HG03196 (cell line): ENCODE results near the gene SPG7.

Experiments used
- ATAC-seq: cut with Tn5 transposase; IDR thresholded peaks from one replicate; pipeline ENCODE4 v1.9.1; 2021; ENCODE audit not compliant: unreplicated experiment

Gene SPG7

DNA sequence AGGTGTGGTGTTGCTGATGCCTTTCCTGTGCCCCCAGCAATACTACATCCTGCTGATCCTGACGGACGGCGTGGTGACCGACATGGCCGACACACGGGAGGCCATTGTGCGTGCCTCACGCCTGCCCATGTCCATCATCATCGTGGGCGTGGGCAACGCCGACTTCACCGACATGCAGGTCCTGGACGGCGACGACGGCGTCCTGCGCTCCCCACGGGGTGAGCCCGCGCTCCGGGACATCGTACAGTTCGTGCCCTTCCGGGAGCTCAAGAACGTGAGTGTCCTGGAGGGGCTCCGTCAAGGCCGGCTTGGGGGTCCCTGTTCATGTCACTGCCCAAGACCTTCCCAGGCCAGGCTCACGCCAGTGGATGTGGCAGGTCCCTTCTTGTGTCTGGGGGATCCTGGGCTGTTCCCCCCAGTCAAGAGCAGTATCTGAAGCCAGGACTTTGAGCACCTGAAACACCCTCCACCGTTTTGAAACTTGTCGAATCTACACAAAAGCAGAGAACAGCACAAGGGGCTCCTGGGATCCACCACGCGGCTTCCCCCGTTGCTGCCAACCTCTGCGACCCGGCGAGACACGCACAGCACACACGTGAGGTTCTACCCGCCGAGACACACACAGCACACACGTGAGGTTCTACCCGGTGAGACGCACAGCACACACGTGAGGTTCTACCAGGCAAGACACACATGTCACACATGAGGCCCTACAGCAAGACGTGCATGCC is 87.3 kb downstream of the SPG7 start:
- ATAC-seq = no peak

DNA sequence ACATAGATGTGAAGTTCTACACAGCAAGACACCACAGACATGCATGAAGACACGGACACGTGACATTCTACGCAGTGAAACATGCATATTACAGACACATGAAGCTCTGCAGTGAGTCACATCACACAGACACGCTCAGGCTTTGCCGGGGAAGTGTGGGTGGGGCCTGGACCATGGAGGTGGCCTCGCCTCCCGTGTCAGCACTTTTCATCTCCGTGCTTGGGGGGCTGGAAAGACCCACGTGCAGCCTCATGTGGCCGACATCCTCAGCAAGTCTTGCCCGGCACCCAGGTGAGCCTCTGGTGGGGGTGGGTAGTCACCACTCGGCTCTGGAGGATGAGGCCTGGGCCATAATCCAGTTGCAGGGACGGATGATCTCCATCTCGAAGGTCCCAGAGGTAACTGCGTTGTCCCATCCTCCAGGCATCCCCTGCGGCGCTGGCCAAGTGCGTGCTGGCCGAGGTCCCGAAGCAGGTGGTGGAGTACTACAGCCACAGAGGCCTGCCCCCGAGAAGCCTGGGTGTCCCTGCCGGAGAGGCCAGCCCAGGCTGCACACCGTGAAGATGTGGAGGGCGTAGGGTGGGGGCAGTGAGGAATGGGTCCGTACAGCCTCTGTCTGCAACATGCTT is 88.0 kb downstream of the SPG7 start:
- no peak for ATAC-seq

DNA sequence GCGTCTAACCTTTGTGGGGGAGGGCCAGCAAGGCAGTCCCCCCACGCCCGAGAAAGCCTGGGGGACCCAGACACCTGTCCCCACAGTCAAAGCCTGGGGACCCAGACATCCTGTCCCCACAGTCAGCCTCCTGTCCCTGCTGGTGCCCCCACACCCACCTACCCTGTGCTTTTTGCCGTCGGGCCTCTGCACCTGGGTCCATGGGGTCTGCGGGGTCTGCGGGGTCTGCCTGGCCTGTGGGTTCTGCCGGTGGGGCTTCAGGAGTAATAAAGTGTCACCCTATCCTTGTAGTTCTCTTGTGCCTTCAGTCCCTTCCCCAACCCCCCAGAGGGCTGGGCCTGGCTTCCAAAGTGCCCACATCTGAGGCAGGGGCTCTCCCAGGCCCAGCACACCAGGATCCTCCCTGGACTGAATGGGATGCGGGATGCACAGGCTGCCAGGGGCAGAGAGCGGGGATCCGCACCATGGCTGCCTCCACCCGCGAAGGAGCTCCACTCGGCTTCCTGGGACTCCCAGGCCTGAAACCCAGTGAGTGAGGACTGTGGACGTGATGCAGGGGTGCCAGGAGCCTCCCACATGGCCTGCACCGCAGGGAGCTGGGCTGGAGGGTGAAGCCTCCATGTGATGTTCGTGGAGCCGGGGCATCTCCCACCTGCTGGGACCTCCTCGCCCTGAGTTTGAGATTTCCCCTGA is 88.9 kb downstream of the SPG7 start:
- no peak for ATAC-seq

DNA sequence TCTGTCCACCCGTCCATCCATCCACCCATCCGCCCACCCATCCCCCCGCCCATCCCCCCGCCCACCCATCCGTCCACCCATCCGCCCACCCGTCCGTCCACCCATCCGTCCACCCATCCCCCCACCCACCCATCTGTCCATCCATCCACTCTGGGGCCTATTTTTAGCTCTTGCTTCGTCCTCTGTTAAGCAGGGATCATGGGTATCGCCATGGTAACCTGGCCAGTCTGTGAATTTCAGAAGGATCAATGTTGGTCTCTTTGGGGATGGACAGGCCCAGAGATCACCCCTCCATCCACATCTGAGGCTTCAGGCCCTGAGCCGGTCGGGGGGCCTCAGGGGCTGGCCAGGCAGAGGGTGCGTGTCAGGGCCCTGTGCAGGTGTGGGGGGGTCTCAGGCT is 90.0 kb downstream of the SPG7 start:
- no peak for ATAC-seq

DNA sequence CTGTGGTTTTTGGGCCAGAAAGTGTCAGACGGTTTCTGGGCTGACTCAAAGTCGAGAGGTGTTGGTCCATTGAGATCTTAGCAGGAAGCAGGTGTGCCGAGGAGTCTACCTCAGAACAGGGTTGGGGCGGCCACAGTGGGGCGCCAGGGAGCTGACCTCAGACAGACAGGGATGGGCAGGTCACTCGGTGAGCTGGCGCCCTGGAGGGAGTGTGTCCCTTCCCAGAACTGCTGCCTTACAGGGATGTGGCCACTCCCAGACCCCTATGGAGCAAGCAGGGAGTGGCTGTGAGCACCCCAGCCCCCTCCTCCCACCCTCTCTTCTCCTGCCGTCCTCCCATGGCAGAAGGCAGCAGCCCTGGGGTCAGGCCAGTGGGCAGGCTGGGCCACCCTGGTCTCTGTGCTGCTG is 91.3 kb downstream of the SPG7 start:
- ATAC-seq = no peak

DNA sequence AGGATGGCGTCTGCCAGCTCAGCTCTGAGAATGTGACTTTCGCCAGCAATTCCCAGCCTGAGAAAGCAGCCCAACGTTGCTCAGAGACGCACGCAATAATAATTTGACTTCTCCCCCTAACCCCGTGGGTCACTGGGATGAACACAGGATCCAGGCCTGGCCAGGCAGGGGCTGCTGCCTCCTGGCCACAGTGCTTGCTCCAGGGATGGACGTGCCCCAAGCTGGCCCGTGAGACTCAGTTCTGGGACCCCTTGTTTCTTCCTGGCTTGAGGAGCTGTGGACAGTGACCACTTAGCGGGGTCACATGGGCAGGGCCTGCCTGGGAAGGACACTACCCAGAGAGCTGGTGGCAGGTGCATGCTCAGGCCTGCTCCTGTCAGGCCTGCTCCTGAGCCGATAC is 91.7 kb downstream of the SPG7 start:
- ATAC-seq = no peak

DNA sequence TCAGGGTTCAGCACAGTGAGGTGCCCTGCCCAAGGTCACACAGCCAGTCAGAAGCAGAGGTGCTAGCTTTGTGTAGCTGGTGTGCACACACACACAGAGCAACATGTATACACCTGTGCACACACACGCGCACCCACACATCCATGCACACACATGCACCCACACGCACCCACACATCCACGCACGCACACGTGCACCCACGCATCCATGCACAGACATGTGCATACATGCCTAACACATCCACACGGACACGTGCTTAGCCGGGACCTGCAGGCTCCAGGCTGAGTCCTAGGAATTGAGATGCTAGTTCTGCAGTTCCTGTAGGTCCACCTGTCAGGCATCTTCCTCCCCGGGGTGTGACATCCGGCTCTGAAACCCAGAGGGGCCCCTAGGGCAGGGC is 92.2 kb downstream of the SPG7 start:
- ATAC-seq = no peak

DNA sequence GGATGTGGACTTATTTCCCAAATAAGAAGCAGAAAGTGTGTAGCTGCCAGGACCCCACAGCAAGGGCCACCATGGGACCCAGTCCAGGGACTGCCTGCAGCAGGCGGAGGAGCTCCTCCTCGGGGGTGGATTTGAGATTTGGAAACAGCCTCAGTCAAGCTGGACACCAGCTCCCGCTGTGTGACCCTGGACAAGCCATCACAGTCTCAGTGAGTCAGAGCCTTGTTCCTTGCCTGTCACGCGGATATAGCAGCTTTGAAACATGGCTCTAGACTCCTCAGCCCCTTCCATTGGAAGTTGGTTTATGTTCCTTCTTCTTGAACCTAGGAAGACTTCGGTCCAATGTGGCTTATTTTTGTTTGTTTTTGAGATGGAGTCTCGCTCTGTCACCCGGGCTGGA is 92.8 kb downstream of the SPG7 start:
- ATAC-seq = no peak

DNA sequence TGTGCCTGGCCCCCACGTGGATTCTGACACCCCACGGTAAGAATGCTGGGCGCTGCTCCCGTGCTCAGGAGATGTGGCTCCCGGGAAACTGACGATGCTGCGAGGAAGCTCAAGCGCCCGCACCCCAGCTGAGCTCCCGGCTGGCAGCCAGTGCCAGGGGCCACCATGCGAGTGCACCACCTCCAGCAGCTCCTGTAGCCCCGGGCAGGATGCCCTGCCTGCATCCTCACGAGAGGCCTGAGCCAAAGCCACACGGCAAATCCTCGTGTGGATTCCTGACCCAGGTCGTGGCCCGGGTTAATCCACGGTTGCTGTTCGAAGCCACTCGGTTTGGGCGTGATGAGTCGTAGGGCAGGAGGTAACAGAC is 93.7 kb downstream of the SPG7 start:
- no peak for ATAC-seq

DNA sequence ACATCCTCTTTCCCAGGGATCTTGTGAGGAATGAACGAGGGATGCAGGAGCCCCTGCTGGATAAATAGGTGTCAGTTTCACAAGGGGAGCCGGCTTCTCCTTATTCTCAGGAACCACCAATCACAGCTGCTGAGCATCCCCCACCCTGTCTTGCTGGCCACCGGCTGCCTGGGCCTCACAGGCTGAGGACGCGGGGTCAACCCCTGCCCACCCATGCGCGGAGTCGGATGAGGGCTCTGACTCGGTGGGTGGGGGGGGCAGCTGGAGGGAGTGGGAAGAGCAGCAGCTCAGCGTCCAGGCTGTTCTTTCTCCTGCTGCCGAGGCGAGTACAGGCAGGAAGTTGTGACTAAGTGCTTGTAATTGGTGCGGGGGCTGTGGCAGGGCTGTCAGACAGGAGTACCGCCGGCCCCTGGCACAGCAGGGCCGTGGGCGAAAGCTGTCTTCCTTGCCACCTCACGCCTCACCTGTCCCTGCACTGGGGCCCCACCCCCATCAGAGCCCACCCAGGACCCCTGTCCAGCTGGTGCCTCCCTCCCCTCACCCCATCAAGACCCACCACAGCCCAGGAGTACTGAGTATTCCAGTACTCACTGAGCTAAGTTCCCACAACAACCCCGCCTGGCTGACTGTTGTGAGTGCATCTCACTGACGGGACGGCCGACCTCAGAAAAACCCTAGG is 94.2 kb downstream of the SPG7 start:
- no peak for ATAC-seq

DNA sequence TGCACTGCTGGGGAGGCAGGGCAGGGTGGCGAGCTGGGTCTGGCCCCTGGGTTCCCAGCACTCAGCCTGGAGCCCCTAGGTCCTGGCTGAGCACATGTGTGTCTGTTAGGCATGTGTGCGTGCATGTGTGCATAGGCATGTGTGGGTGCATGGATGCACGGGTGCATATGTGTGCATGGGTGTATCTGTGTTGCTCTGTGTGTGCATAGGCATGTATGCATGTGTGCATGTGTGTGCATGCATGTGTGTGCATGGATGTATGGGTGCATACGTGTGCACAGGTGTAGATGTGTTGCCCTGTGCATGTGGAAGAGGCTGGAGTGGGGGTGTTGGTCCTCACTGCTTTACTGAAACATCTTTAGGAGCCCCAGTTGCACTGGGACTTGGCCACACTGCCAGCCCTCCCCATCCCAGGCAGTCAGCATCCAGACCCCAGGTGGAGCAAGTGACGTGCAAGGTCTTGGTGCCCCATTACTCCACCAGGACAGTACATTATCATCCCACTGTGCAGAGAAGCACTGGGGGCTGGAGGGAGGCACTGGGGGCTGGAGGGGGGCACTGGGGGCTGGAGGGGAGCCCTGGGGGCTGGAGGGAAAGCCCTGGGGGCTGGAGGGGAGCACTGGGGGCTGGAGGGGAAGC is 94.9 kb downstream of the SPG7 start:
- no peak for ATAC-seq

DNA sequence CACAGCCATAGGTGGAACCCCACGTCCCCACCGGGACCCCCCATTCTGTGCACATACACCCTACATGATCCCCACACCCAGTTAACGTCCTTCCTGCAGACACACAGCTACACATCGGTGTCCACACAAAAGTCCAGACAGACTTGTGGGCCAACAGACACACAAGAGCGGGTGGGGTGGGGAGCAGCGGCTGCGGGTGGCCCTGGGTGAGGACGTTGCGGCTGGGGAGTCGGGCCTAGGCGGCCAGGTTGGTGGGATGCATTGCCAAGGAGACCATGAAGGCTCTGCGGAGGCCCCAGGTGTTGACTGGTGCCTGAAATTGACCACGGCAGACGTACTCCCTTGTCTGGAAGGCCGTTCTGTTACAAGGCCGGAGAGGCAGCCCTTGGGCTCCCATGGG is 96.6 kb downstream of the SPG7 start:
- no peak for ATAC-seq

DNA sequence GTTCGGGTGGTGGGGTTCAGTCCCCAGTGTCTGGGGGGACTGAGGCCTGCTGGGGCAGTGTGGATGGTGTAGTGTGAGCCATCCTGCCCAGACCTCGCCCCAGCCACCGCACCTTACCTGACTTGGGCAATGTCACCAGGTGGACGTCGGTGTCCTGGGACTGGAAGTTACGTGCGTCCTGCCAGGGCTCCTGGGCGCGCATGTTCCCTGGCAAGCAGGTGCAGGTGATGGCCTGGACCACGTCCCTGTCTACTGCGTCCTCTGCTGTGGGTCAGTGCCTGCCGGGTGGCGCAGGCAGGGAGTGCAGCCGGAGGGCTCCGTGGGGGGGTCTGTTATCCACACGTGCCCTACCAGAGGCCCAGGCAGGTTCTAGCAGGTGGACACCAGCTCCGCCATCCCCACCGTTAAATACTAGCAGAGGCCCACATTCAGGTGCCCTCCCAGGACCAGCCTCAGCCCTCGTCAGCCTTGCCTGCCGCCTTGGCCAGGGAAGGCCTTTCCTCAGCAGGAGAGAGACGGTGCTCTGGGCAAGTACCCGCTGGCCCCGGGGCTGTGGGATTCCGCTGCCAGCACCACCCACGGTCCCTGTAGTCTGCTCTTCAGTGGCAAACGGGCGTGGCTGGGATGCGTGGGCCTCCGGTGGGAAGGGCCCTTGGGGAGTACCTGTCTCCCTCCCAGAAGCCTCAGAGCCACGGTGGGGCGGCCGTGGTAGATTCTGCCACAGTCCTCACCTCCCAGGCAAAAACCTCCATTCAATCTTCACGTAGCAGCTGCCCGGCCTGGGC is 97.2 kb downstream of the SPG7 start:
- ATAC-seq = no peak

DNA sequence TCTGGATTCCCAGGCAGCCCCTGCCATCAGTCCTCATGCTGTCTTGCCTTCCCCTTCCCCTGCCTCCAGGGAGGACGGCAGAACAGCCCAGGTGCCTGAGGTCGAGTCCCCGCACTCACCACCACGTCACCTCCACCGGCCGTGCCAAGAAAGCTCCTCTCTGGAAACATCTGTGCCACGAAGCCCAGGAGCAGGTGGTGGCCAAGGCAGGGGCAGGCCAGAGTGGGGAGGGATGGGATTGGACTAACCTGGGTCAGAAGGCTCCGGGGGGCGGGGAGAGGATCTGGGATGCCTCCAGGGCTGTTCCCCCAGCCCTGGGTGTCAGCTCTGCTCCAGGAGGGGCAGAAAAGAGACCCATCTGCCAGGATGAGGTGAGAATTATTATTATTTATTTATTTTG is 97.8 kb downstream of the SPG7 start:
- no peak for ATAC-seq
